MM.1S (cell line): ENCODE data around the gene PRDM11.

Experiments used
- EZH2 ChIP-seq: fragments of 300-600 bp; sonication (generic); optimal IDR thresholded peaks from 2 replicates; pipeline ENCODE3; 2017; ENCODE audit warnings: low read depth, mild to moderate bottlenecking, antibody characterized with exemption, low read length, mixed read lengths
- EZH2phosphoT487 ChIP-seq: fragments of 300-600 bp; sonication (generic); IDR thresholded peaks from 2 replicates; pipeline ENCODE4 v1.6.1; 2018; ENCODE audit warnings: antibody characterized with exemption, low read length
- TF ChIP-seq, protein P1 (sequence below): fragments of 300-600 bp; sonication (generic); IDR thresholded peaks from 2 replicates; pipeline ENCODE4 v1.5.1; 2016; ENCODE audit warnings: antibody characterized with exemption, low read length, mixed read lengths

- TF ChIP-seq, protein P1, sequence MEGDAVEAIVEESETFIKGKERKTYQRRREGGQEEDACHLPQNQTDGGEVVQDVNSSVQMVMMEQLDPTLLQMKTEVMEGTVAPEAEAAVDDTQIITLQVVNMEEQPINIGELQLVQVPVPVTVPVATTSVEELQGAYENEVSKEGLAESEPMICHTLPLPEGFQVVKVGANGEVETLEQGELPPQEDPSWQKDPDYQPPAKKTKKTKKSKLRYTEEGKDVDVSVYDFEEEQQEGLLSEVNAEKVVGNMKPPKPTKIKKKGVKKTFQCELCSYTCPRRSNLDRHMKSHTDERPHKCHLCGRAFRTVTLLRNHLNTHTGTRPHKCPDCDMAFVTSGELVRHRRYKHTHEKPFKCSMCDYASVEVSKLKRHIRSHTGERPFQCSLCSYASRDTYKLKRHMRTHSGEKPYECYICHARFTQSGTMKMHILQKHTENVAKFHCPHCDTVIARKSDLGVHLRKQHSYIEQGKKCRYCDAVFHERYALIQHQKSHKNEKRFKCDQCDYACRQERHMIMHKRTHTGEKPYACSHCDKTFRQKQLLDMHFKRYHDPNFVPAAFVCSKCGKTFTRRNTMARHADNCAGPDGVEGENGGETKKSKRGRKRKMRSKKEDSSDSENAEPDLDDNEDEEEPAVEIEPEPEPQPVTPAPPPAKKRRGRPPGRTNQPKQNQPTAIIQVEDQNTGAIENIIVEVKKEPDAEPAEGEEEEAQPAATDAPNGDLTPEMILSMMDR = no peak
- TF ChIP-seq EZH2 (no peak), EZH2phosphoT487 (no peak)
Observed at GRCh38 chr11:45238724-45239123, 92.3 kb downstream of the PRDM11 start.
